ENCODE results near the gene SYNPO2. TPM values are rescaled to one million over a fixed set of nuclear protein-coding genes. Genes with fewer than 3 reads are reported as not detected.
A peak's percentile ranks its signal among the peaks of the same experiment; 100 is the strongest.

The SYNPO2 gene
- total RNA-seq, 1 donor from 2014 or later = 0.09 TPM

DNA sequence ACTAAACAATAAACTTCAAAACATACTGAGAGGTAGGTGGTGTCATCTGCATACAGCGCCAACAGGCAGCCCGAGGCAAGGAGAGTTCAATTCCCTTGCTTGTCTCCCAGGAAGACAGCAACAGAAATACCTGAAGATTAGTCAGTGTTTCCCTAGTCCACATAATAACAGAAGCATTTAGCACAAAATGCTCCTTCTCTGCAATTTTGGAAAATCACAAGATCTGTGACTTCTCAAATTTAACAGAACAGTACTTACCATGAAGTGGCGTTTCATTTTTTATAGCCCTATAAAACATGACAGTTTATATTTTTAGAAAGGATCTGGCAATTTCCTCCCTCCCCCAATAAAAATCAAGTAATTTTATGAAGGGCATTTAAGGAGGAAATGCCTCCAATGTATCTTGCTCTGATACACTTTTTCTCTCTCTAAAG lies 179.9 kb downstream of the SYNPO2 start:
- no peak for DNase-seq (ENCODE audit: low spot score)
- H3K36me3 Mint-ChIP-seq = peaks cover 2% of the 10 kb centered on the region
- H3K27me3 Mint-ChIP-seq (ENCODE audit: insufficient read depth, low read depth) = no peaks in the 10 kb centered on the region
- peaks cover 4% of the 10 kb centered on the region for H3K9me3 ChIP-seq (ENCODE audit: low read depth)
- no peak overlapping the region for H3K27ac Mint-ChIP-seq
- peaks cover 19% of the 10 kb centered on the region for H3K9me3 Mint-ChIP-seq
- H3F3A ChIP-seq (ENCODE audit: low read depth) = no peaks in the 10 kb centered on the region
- no peak overlapping the region for H2AFZ ChIP-seq (replicated peaks)
- H3K79me2 ChIP-seq (ENCODE audit: low read depth) = no peaks in the 10 kb centered on the region
- H3K4me1 Mint-ChIP-seq = peaks cover 10% of the 10 kb centered on the region
- H3K9ac ChIP-seq = no peak overlapping the region
- H3K36me3 ChIP-seq = no peaks in the 10 kb centered on the region
- peaks cover 10% of the 10 kb centered on the region for H3K27me3 ChIP-seq
- H3K4me3 Mint-ChIP-seq = peak overlapping the region; percentile 78
- H3K4me3 ChIP-seq = no peak overlapping the region
- no peaks in the 10 kb centered on the region for H4K20me1 ChIP-seq (ENCODE audit: low read depth)
- peaks cover 6% of the 10 kb centered on the region for H3K4me1 ChIP-seq
- H3K27ac ChIP-seq = no peak overlapping the region
- TF ChIP-seq EZH2 (IDR thresholded peaks at IDR 0.05) (no peak), CTCF (IDR thresholded peaks at IDR 0.05) (no peak), EZH2phosphoT487 (IDR thresholded peaks at IDR 0.05) (no peak)
- H3K4me2 ChIP-seq = no peak overlapping the region

DNA sequence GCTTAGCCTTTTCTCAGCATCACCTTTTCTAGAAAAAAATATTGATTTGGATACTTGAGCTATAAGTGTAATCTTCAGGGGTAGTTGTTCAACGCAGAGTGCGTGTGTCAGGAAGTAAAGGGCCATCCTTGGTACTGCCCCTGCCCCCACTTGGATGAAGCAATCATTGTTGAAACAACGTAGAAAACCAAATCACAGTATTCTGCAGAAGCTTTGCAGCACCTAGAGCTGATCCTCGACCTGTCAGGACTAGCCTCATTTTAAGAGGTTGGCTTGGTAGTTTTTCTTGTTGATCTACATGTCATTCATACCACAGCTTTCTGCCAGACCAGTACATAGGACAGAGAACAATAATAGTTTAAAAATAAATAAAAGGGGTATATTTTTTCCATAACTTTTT lies 181.6 kb downstream of the SYNPO2 start:
- no peak overlapping the region for H3K4me3 Mint-ChIP-seq
- H3K27ac ChIP-seq = no peak overlapping the region
- no peak overlapping the region for H3K4me2 ChIP-seq
- H3K9ac ChIP-seq = no peak overlapping the region
- no peaks in the 10 kb centered on the region for H3K27me3 Mint-ChIP-seq (ENCODE audit: insufficient read depth, low read depth)
- peaks cover 4% of the 10 kb centered on the region for H3K9me3 ChIP-seq (ENCODE audit: low read depth)
- DNase-seq (ENCODE audit: low spot score) = no peak
- H3K27me3 ChIP-seq = peaks cover 10% of the 10 kb centered on the region
- peaks cover 14% of the 10 kb centered on the region for H3K9me3 Mint-ChIP-seq
- H3K27ac Mint-ChIP-seq = no peak overlapping the region
- H3K4me3 ChIP-seq = no peak overlapping the region
- no peaks in the 10 kb centered on the region for H3K79me2 ChIP-seq (ENCODE audit: low read depth)
- H3K36me3 Mint-ChIP-seq = peaks cover 2% of the 10 kb centered on the region
- H3K36me3 ChIP-seq = no peaks in the 10 kb centered on the region
- no peaks in the 10 kb centered on the region for H4K20me1 ChIP-seq (ENCODE audit: low read depth)
- H3F3A ChIP-seq (ENCODE audit: low read depth) = no peaks in the 10 kb centered on the region
- TF ChIP-seq EZH2 (IDR thresholded peaks at IDR 0.05) = no peak
- no peak for TF ChIP-seq EZH2phosphoT487 (IDR thresholded peaks at IDR 0.05)
- TF ChIP-seq CTCF (IDR thresholded peaks at IDR 0.05) = no peak
- no peak overlapping the region for H2AFZ ChIP-seq (replicated peaks)
- H3K4me1 ChIP-seq = peaks cover 6% of the 10 kb centered on the region
- peaks cover 10% of the 10 kb centered on the region for H3K4me1 Mint-ChIP-seq

DNA sequence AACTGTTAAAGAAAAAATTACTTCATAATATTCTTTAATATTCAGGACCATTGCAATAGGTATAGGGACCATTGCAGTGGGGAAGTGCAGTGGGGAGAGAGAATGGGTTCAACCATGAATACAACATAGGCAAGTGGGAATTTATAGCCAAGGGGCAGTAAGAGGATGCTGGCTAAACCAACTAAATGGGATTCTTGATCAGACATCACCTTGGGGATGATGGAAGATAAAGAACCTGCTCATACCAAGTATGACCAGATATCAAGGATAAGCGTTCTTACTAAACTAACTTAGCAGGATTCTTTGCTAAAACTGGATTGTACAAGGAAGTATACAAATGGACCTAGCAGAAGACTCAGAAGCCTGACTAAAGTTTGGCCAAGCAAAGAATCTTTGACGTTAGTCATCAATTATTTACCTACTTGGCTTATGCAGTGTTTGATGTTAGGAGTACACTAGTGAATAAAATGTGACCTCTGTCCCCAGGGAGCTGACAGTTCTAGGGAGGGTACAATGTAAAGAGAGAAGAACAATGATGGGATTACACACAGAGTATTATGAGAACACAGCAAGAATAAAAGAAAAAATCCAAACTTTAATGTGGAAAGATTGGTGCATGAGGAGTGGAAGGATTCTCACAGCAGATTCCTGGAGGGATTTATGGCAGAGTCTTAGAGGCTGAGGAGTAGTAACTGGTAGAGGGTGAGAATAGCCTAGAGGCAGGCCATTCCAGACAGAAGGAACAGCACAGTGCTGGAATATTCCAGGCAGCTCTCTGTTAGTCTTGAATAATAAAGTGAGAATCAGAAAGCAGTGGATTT lies 192.3 kb downstream of the SYNPO2 start:
- H2AFZ ChIP-seq (replicated peaks) = no peak overlapping the region
- H3K36me3 ChIP-seq = no peaks in the 10 kb centered on the region
- peaks cover 11% of the 10 kb centered on the region for H3K4me1 Mint-ChIP-seq
- DNase-seq (ENCODE audit: low spot score) = no peak
- no peak overlapping the region for H3K4me2 ChIP-seq
- no peaks in the 10 kb centered on the region for H3K27me3 ChIP-seq
- no peaks in the 10 kb centered on the region for H4K20me1 ChIP-seq (ENCODE audit: low read depth)
- no peaks in the 10 kb centered on the region for H3K36me3 Mint-ChIP-seq
- TF ChIP-seq CTCF (IDR thresholded peaks at IDR 0.05) (no peak), EZH2 (IDR thresholded peaks at IDR 0.05) (no peak), EZH2phosphoT487 (IDR thresholded peaks at IDR 0.05) (no peak)
- no peak overlapping the region for H3K4me3 ChIP-seq
- H3K9me3 Mint-ChIP-seq = peaks cover 3% of the 10 kb centered on the region
- H3F3A ChIP-seq (ENCODE audit: low read depth) = peaks cover 9% of the 10 kb centered on the region
- no peak overlapping the region for H3K4me3 Mint-ChIP-seq
- no peaks in the 10 kb centered on the region for H3K9me3 ChIP-seq (ENCODE audit: low read depth)
- H3K9ac ChIP-seq = no peak overlapping the region
- H3K27ac Mint-ChIP-seq = no peak overlapping the region
- peak overlapping the region; percentile 49 for H3K27ac ChIP-seq
- no peaks in the 10 kb centered on the region for H3K79me2 ChIP-seq (ENCODE audit: low read depth)
- H3K4me1 ChIP-seq = peaks cover 21% of the 10 kb centered on the region
- no peaks in the 10 kb centered on the region for H3K27me3 Mint-ChIP-seq (ENCODE audit: insufficient read depth, low read depth)
